Measurements from ENCODE around the gene RNASET2. TPM values are rescaled to one million over a fixed set of nuclear protein-coding genes. Genes with fewer than 3 reads are reported as not detected.

Gene RNASET2
- total RNA-seq, 2 experiments from 2014 or later, result 74.1 to 75.6 TPM

Small RNA genes lying within 50 kb of the gene (microRNA-seq; reads per million reads assigned to microRNA genes)
- gene MIR3939 (ENCODE audit: borderline microRNAs expressed, borderline replicate concordance), result 2.7 reads per million

Other genes with a start within 250 kb of the RNASET2 start
- 10 to 100 TPM; 19.6 to 20.3 TPM for gene CEP43, start 42.8 kb upstream of the RNASET2 start, total RNA-seq
- under 1 TPM; 0.31 to 0.37 TPM for gene CCR6, start 166.5 kb upstream of the RNASET2 start, total RNA-seq
- gene GPR31, start 201.4 kb upstream of the RNASET2 start, total RNA-seq, result not detected

All from activated naive CD4-positive, alpha-beta T cell treated with anti-CD3 and anti-CD28 coated beads for 36 hours (primary cell).